K562 (cell line): ENCODE measurements around the gene RTP3. TPM values are rescaled to one million over a fixed set of nuclear protein-coding genes. Genes with fewer than 3 reads are reported as not detected.

Source experiments
- ATAC-seq: fragments of 200-7000 bp; cut with Tn5 transposase; 3 replicates; pipeline ENCODE4 v1.9.1; 2020; ENCODE audit warnings: moderate library complexity
- BruUV-seq: library from RNA; stranded (reverse); fragments of 400-500 nt; replicated peaks from 2 replicates; lab custom pipeline; 2021; lab: Mats Ljungman, UMichigan
- CTCF ChIA-PET: fragments of 300-600 bp; formaldehyde crosslinking; extraction: SDS; loops from one replicate; lab custom pipeline; 2021; ENCODE audit warnings: low intra/inter-chr PET ratio; lab: Yijun Ruan, JAX
- POLR2A ChIA-PET: fragments of 300-600, 350-650 bp; sonication (Branson Sonifier 250); formaldehyde crosslinking; extraction: SDS; loops from one replicate; lab custom pipeline; 2021; ENCODE audit warnings: antibody characterized with exemption, inconsistent platforms; lab: Yijun Ruan, JAX
- DNase-seq, 4 experiments: peaks; one replicate each; pipeline versions ENCODE4 v3.0.0 to v3.0.0-alpha.2; 2011 to 2018; ENCODE audit warnings: low spot score in 3 of 4, mixed read lengths in 3 of 4; ENCODE audit errors: extremely low read depth in 1 of 4
- FAIRE-seq: peaks from 2 replicates; lab custom pipeline; 2011; peaks lifted over from hg19 to GRCh38; lab: Jason Lieb, UNC
- H2AFZ ChIP-seq: 2 replicates; pipeline ENCODE4 v1.6.0; 2011; ENCODE audit warnings: low read depth, low read length, control low read depth, inconsistent platforms
- H3K27ac ChIP-seq: fragments of 200-600 bp; 3 replicates; pipeline ENCODE4 v1.8.0; 2011; ENCODE audit warnings: low read depth, mild to moderate bottlenecking, control low read depth, inconsistent platforms, low read length, moderate library complexity, mixed read lengths; ENCODE audit errors: extremely low read depth
- H3K27me3 ChIP-seq, 2 experiments: fragments of 300-600 bp in 1 of 2; 2 replicates in 1 of 2; 3 replicates in 1 of 2; pipeline versions ENCODE4 v1.6.0 to v1.8.0; 2011; ENCODE audit warnings: inconsistent platforms in 2 of 2, low read length in 2 of 2, mild to moderate bottlenecking in 1 of 2, mixed read lengths in 1 of 2, moderate library complexity in 1 of 2; ENCODE audit not compliant: control insufficient read depth in 2 of 2, insufficient read depth in 2 of 2
- H3K36me3 ChIP-seq: fragments of 300-600 bp; 3 replicates; pipeline ENCODE4 v1.8.0; 2011; ENCODE audit warnings: mild to moderate bottlenecking, low read length, inconsistent platforms; ENCODE audit not compliant: control insufficient read depth, insufficient read depth
- H3K4me1 ChIP-seq, 2 experiments: fragments of 200-600 bp in 1 of 2; replicated peaks in 1 of 2; 2 replicates in 1 of 2; 3 replicates in 1 of 2; pipeline versions ENCODE4 v1.5.1 to v1.8.0; 2011; ENCODE audit warnings: inconsistent platforms in 2 of 2, low read length in 2 of 2, mild to moderate bottlenecking in 1 of 2, mixed read lengths in 1 of 2, moderate library complexity in 1 of 2; ENCODE audit not compliant: control insufficient read depth in 2 of 2, insufficient read depth in 2 of 2
- H3K4me2 ChIP-seq: 2 replicates; pipeline ENCODE4 v1.6.1; 2011; ENCODE audit warnings: low read length, control low read depth, inconsistent platforms, mixed read lengths; ENCODE audit not compliant: insufficient read depth
- H3K4me3 ChIP-seq: fragments of 200-600 bp; sonication (generic), shearing (Covaris generic); 2 replicates; pipeline ENCODE4 v1.5.1; 2016; ENCODE audit warnings: control low read depth, inconsistent platforms
- H3K79me2 ChIP-seq: fragments of 200-600 bp; 3 replicates; pipeline ENCODE4 v1.8.0; 2011; ENCODE audit warnings: low read length, inconsistent platforms; ENCODE audit not compliant: control insufficient read depth, insufficient read depth
- H3K9ac ChIP-seq, 2 experiments: 2 replicates each; pipeline versions ENCODE4 v1.6.0 to v1.6.1; 2011; ENCODE audit warnings: low read depth in 2 of 2, low read length in 2 of 2, control low read depth in 1 of 2, inconsistent platforms in 1 of 2, mild to moderate bottlenecking in 1 of 2, mixed read lengths in 1 of 2; ENCODE audit not compliant: insufficient read depth in 1 of 2
- H3K9me1 ChIP-seq: one replicate; pipeline ENCODE4 v1.6.0; 2011; ENCODE audit warnings: inconsistent platforms, mild to moderate bottlenecking, low read length, moderate library complexity; ENCODE audit not compliant: control insufficient read depth, insufficient read depth
- H3K9me3 ChIP-seq: replicated peaks from 2 replicates; pipeline ENCODE4 v1.5.1; 2011; ENCODE audit warnings: low read depth, low read length, inconsistent platforms; ENCODE audit not compliant: control insufficient read depth, insufficient read depth
- H4K20me1 ChIP-seq: replicated peaks from 2 replicates; pipeline ENCODE4 v1.6.1; 2011; ENCODE audit warnings: low read length, inconsistent platforms, mixed read lengths; ENCODE audit not compliant: control insufficient read depth, insufficient read depth
- CEBPB ChIP-seq: fragments of 450-650 bp; IDR thresholded peaks from 2 replicates; pipeline ENCODE4 v1.6.1; 2016; ENCODE audit warnings: missing genetic modification characterization, missing compliant biosample characterization
- CREM ChIP-seq: IDR thresholded peaks from 2 replicates; pipeline ENCODE4 v1.6.1; 2014; ENCODE audit warnings: antibody characterized with exemption, low read depth
- ETS1 ChIP-seq: conservative IDR thresholded peaks from 2 replicates; pipeline ENCODE4 v1.6.1; 2011; ENCODE audit warnings: low read depth, mild to moderate bottlenecking, low read length; ENCODE audit not compliant: control insufficient read depth
- ETS2 ChIP-seq: IDR thresholded peaks from 2 replicates; pipeline ENCODE4 v1.6.1; 2016; ENCODE audit warnings: borderline replicate concordance, missing genetic modification characterization, mild to moderate bottlenecking, moderate library complexity, missing compliant biosample characterization; ENCODE audit not compliant: poor library complexity, severe bottlenecking
- ETV6 ChIP-seq, 3 experiments: fragments of 150-350 bp in 1 of 3; sonication (generic) in 1 of 3; formaldehyde crosslinking in 1 of 3; IDR thresholded peaks; 2 replicates each; pipeline versions ENCODE4 v1.6.1 to v1.8.0; 2014 to 2022; ENCODE audit warnings: borderline replicate concordance in 2 of 3, low read depth in 2 of 3, antibody characterized with exemption in 1 of 3, low read length in 1 of 3, mild to moderate bottlenecking in 1 of 3, missing genetic modification reagents in 1 of 3
- HDAC6 ChIP-seq: IDR thresholded peaks from 2 replicates; pipeline ENCODE4 v1.6.1; 2012; ENCODE audit warnings: low read depth, mild to moderate bottlenecking, control low read depth, inconsistent platforms, low read length, moderate library complexity
- JUN ChIP-seq, 2 experiments: sonication (generic) in 1 of 2; formaldehyde crosslinking in 1 of 2; IDR thresholded peaks; 2 replicates each; pipeline versions ENCODE4 v1.6.1 to v1.8.0; 2012 to 2022; ENCODE audit warnings: borderline replicate concordance in 2 of 2, mild to moderate bottlenecking in 2 of 2, improper control_type of control experiment in 1 of 2, low read depth in 1 of 2, low read length in 1 of 2, missing genetic modification reagents in 1 of 2
- POLR2A ChIP-seq: fragments of 450-650 bp; conservative IDR thresholded peaks from 2 replicates; pipeline ENCODE4 v1.6.1; 2016
- POU5F1 ChIP-seq: fragments of 150-350 bp; IDR thresholded peaks from 2 replicates; pipeline ENCODE4 v1.6.1; 2014; ENCODE audit warnings: borderline replicate concordance, low read length, low read depth, mild to moderate bottlenecking; ENCODE audit not compliant: partially characterized antibody
- RAD51 ChIP-seq: fragments of 450-650 bp; IDR thresholded peaks from 2 replicates; pipeline ENCODE4 v1.7.1; 2016; ENCODE audit warnings: low read depth, mild to moderate bottlenecking, borderline replicate concordance
- RUNX1 ChIP-seq: sonication (generic); IDR thresholded peaks from 2 replicates; pipeline ENCODE4 v1.6.1; 2016; ENCODE audit warnings: antibody characterized with exemption, low read depth
- STAT5A ChIP-seq: IDR thresholded peaks from 2 replicates; pipeline ENCODE4 v1.6.1; 2012; ENCODE audit warnings: low read length, inconsistent platforms, borderline replicate concordance
- ZBTB26 ChIP-seq: fragments of 450-650 bp; formaldehyde crosslinking; IDR thresholded peaks from 2 replicates; pipeline ENCODE4 v1.4.0; 2022; ENCODE audit warnings: missing genetic modification characterization
- ZFP1 ChIP-seq: fragments of 450-650 bp; formaldehyde crosslinking; IDR thresholded peaks from 2 replicates; pipeline ENCODE4 v1.4.0; 2020; ENCODE audit warnings: mild to moderate bottlenecking, mixed read lengths
- ZFPM2 ChIP-seq: fragments of 250-450 bp; sonication (Bioruptor Pico); IDR thresholded peaks from 2 replicates; pipeline ENCODE4 v1.5.1; 2022; ENCODE audit warnings: mild to moderate bottlenecking
- ZNF174 ChIP-seq: fragments of 250-450 bp; sonication (Bioruptor Pico); IDR thresholded peaks from 2 replicates; pipeline ENCODE4 v1.4.0; 2020; ENCODE audit warnings: mild to moderate bottlenecking
- ZNF408 ChIP-seq: fragments of 250-450 bp; sonication (Bioruptor Pico); IDR thresholded peaks from 2 replicates; pipeline ENCODE4 v1.4.0; 2020; ENCODE audit warnings: low read depth, mild to moderate bottlenecking, moderate library complexity
- ZNF830 ChIP-seq: fragments of 250-450 bp; sonication (Bioruptor Pico); IDR thresholded peaks from 2 replicates; pipeline ENCODE4 v1.5.0; 2021; ENCODE audit warnings: mild to moderate bottlenecking
- ZSCAN29 ChIP-seq: fragments of 450-650 bp; IDR thresholded peaks from 2 replicates; pipeline ENCODE4 v1.6.1; 2017
- WGBS: fragments of 100-300 bp; shearing (Covaris generic); methylation state at CpG from one replicate; pipeline ENCODE4 v1.1.6; 2016; ENCODE audit warnings: low coverage, mixed read lengths; ENCODE audit not compliant: insufficient coverage; ENCODE audit errors: missing lambda C conversion rate; 5-methylcytosine and 5-hydroxymethylcytosine counted together
- in situ Hi-C: fragments of 300-500 bp; cut with MboI; formaldehyde crosslinking; loops from 4 replicates; pipeline ENCODE4 v1.15.0; 2018; ENCODE audit warnings: inconsistent platforms, mixed read lengths
- intact Hi-C: fragments of 100-400 bp; cut with micrococcal nuclease; formaldehyde crosslinking; loops from 2 replicates; pipeline ENCODE4 v1.14.2; 2022
- polyA plus RNA-seq, 8 experiments: library from polyadenylated mRNA; depleted of rRNA in 4 of 8; stranded (reverse) in 5 of 8; unstranded in 3 of 8; fragments of >200 nt; fragmentation: Nextera tagmentation in 2 of 8; fragmentation: Illumina TruSeq in 1 of 8; extraction: Ambion mirVana in 2 of 8; extraction: Trizol in 1 of 8; gene quantifications; 2 replicates each; pipeline versions ENCODE4 v1.2.1 to v1.2.3, GENCODE V29; 2011 to 2014; ENCODE audit warnings: inconsistent platforms in 1 of 8, missing spikeins in 1 of 8
- total RNA-seq, 7 experiments: library from RNA; depleted of rRNA in 6 of 7; stranded (reverse); fragments of >200 nt in 6 of 7; fragmentation: Illumina TruSeq in 2 of 7; extraction: Trizol in 2 of 7; gene quantifications; 2 replicates each; pipeline versions ENCODE4 v1.2.1 to v1.2.3, GENCODE V29; 2011 to 2021; ENCODE audit warnings: low replicate concordance in 1 of 7

RTP3 gene
- total and polyA plus RNA-seq, 9 of the 15 experiments (the other 6 are each of a cell fraction or from before 2014, with no cell fraction given): not detected

- TF ChIP-seq ETS2 (tag): no peak
- no peak for TF ChIP-seq ZFPM2
- TF ChIP-seq RAD51: no peak
- no peak for TF ChIP-seq CREM
Observed at GRCh38 chr3:46463120-46463867, 34.5 kb upstream of the RTP3 start (continued).

- Histone ChIP-seq H3K4me3 (no peak overlapping the region), H3K79me2 (no peaks in the 10 kb centered on the region), H3K27ac (no peak overlapping the region), H3K4me2 (no peak overlapping the region), H3K36me3 (no peaks in the 10 kb centered on the region), H3K27me3 (peaks cover 37 to 68% of the 10 kb centered on the region in 2 experiments), H2AFZ (no peak overlapping the region), H3K9ac (no peak overlapping the region), H3K9me3 (no peaks in the 10 kb centered on the region), H3K9me1 (no peaks in the 10 kb centered on the region), H3K4me1 (peaks cover 0 to 6% of the 10 kb centered on the region in 2 experiments; a peak in 1 of 5 replicates), H4K20me1 (no peaks in the 10 kb centered on the region)
- in situ Hi-C loops (no loop called here), intact Hi-C loops (no loop called here)
- no peak for FAIRE-seq
- 1% methylated on average over 8 of the region's 8 CpGs for WGBS
- CTCF ChIA-PET: no interaction called here
- DNase-seq: no peak
- ATAC-seq: no peak
- POLR2A ChIA-PET: no interaction called here
- no TSS peak for BruUV-seq
- TF ChIP-seq HDAC6 (no peak), CEBPB (tag) (no peak), ZNF830 (CRISPR knock-in tag) (no peak), ZBTB26 (CRISPR knock-in tag) (no peak), POU5F1 (no peak), ZSCAN29 (no peak), ZFP1 (CRISPR knock-in tag) (no peak), POLR2A (no peak), STAT5A (no peak), ZNF174 (CRISPR knock-in tag) (no peak), ETS1 (no peak), ZNF408 (CRISPR knock-in tag) (no peak), ETV6 (IDR thresholded peaks at IDR 0.05; ENCODE audit: borderline replicate concordance in 1 of 2, low read depth in 2 of 2, low read length in 1 of 2) (no peak), ETV6 (CRISPR knock-in tag; IDR thresholded peaks at IDR 0.05; ENCODE audit: borderline replicate concordance) (no peak), JUN (IDR thresholded peaks at IDR 0.05; ENCODE audit: borderline replicate concordance, low read depth, low read length) (no peak), JUN (CRISPR knock-in tag; IDR thresholded peaks at IDR 0.05; ENCODE audit: borderline replicate concordance) (no peak), RUNX1 (no peak)
Observed at GRCh38 chr3:46463868-46464241, 33.9 kb upstream of the RTP3 start.
